HG03097 (cell line): ENCODE results near the gene DNAH6.

Source experiments
- ATAC-seq: cut with Tn5 transposase; IDR thresholded peaks from one replicate; pipeline ENCODE4 v1.9.1; 2021; ENCODE audit not compliant: unreplicated experiment, low FRiP score

DNAH6 gene

DNA sequence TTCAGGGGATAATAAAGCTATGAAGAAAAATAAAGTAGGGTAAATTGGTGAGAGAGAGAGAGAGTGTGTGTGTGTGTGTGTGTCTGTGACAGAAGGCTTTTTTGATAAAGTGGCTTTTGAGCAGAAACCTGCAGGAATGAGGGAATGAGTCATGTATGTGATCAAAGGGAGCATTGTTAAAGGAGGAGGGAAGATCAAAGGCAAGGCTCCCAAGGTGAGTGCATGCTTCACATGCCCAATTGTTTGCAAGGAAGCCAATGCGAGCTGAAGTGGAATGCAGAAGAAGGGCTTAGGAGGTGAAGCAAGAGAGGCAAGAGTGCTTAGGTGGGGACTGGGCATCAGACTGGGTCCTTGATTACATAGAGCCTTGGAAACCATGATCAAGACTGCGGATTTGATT, 96.8 kb downstream of the DNAH6 start:
- ATAC-seq = no peak

DNA sequence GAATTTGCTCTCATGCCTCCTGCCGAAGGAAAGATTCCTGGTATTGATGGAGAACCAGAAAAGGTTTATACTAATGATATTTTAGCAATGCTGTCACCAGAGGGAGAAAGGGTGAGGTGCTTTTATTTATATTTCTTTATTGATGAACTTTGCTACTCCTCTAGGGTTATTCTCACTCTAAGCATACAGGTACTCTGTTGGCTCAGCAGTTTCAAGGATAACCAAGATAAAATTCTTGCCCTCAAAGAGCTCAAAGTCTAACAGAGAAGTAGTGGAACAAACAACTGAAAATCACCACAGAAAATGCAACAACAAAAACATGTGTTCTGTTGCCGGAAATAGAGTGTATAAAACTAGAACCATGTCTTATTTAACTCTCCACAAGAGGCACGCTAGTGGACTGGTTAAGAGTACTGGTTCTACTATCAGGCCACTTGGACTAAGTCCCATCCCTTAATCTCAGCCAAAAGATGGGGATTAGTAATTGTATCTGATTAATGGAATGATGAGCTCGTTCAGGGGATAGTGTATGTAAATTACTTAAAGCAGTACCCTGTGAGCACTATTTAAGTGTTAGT, 103.6 kb downstream of the DNAH6 start:
- ATAC-seq = no peak

DNA sequence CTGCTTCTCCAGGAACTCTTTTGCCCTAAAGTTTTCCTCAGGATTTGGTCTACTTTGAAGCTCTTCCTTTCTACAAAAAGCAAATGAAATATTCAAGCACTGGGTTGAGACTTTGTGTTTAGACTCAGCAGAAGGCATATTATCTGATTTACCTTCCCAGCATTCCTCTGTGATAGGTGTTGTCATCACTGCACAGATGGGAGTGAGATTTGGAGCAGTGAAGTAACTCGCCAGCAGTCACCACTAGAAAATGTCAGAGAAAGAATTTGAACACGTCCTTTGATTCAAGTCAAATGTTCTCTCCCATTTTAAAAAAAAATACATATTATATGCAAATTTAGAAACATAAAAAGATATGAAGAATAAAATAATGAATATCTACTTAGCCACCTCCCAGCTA, 112.2 kb downstream of the DNAH6 start:
- ATAC-seq = no peak

DNA sequence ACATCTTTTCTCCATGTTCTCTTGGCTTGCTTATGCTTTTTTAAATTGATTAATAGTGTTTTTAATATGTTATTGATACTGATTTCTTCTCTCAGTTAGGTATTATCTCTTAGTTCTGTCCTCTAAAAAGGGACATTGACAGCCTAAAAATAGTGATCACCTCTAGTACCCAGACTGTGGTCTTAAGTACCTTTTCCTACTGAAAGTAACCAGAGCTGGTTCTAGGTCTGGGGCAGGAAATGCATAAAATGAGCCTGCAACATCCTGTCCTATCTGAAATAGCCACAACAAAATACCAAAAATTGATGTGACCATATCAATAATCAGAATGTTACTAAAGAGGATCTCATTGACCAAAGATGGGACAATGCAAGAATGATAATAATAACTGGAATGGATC, 113.3 kb downstream of the DNAH6 start:
- ATAC-seq = no peak

DNA sequence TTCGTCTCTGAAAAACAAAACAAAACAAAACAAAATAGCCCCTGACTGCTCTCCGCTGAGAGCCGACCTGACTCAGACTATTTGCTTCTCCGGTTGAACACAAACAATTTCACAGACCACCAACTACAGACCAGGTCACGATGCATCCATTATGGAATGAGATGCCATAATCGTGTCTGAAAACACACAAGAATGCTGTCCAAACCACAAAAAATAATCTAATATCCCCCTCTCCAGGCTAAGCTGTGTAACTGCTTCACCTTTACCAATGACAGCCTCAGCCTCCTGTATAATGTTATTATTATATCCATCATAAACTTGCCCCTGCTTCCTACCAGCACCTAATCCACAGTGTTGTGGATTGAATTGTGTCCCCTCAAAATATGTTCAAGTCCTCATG, 114.7 kb downstream of the DNAH6 start:
- no peak for ATAC-seq

DNA sequence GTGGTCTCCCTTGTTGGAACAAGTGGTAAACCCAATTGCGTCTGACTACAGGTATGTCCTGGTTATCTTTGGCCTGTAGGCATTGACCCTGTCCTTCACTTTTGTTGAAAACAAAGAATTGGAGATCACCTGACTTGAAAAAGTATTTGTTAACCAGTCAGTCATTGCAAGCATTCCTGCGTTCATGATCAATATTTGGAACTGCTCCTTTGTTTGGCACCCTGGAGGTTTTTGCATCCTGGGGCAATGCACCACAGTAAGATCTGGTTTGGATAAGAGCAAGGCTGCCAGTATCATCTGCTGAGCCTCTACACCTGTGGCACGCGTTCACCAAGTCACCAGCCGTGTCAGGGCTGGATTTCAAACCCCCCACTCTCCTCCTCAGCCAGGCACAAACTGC, 115.7 kb downstream of the DNAH6 start:
- no peak for ATAC-seq

DNA sequence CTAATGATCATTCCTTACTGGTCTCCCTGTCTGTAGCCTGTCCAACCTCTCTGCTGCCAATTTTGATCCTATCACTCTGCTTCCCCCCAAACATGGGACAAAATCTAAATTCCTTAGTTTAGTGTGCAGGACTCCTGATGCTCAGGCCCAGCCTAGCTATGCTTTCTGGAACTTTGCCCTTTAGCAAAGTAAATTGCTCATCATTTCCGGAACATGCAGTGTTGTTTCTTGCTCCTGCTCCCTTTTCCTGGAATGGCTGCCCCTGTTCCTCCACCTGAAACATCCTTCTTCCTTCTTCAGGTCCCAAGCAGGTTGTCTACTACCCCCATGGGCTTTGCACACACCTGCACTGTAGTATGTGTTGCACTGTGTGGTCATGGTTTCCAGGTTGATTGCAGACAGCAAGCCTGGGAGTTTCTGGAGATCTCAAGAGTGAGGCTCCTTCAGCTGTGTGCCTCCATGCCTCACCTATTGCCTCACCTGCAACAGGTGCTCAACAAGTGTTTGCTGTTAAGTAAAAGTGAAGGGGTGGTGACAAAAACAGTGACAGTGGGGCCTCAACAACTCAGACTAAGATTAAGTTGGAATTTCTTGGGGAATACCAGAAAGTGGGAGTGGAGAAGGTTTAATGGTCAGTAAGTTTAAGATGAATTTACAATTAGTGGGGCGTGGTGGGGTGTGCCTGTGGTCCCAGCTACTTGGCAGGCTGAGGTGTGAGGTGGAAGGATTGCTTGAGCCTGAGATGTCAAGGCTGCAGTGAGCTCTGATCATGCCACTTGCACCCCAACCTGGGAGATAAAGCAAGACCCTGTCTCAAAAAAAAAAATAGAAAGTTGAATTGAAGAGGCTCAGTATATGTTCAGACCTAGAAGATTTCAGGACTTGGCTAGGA, 120.0 kb downstream of the DNAH6 start:
- ATAC-seq = no peak

DNA sequence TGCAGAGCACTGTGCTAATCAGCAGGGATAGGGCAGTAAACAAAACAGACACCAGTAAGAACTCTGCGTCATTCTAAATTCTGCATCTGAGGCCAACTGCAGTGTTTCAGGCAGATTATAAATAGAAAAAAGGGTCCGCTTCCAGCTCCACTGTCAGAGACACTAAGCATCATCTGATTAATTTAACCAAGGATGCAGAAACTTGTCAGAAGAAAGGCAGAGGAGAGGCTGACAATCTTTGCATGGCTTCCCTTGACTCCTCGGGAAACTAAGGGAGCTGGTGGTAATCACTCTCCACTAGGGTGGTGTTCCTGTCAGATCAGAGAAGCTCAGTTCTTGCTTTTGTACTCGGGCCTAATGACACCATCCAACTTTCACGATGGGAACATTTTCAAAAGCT, 123.5 kb downstream of the DNAH6 start:
- ATAC-seq = no peak

DNA sequence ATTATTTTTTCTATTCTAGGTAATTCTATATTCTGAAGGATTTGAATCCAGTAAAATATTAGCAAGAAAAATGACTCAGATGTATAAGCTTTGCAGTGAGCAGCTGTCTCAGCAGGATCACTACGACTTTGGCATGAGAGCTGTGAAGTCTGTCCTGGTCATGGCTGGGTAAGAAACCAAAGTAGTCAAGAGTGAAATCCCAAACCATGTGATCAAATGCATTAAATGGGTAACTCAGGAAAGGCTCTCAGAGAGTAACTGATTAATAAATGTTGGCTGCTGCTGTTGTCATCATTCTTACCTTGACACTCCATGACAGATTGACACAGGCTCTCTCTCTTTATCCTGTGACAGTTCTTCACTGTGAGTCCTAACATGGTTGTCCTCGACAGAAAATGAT, 124.1 kb downstream of the DNAH6 start:
- ATAC-seq = no peak

DNA sequence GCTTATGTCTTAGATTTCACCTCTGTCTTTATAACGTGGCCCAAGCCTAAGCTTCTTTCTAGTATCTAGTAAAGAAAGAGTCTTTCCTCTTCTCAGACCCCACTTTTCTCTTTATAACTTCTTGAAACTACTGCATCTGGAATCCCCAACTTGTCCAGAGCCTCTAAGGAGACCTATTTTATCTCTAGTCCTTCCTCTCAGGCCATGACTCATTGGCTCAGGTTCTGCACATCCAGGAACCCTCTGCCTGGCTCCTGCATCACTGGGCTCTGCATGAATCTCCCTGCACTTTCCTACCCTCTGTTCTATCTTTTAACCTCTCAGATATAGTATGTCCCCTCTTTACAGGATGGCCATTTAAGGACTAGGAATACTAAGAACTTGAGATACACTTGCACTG, 124.7 kb downstream of the DNAH6 start:
- ATAC-seq = no peak

DNA sequence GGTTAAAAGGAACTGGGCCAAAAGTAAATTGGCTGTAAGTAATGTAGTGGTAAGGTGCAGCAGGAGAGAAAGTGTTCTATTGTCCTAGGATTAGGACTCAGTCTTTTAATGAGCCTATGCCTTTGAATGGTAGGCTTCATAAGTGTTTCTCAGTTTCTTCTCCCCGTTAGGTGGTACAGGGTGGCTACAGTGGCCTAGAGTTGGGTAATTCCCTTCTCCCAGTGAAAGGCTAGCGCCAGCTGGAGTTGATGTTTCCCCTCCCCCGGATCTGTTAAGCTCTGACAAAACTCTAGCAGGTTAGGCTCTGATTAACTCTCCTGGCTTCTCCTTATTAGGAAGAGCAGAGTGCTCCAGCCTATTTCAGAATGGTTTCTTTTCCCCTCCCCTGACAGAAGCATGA, 127.7 kb downstream of the DNAH6 start:
- ATAC-seq = no peak

DNA sequence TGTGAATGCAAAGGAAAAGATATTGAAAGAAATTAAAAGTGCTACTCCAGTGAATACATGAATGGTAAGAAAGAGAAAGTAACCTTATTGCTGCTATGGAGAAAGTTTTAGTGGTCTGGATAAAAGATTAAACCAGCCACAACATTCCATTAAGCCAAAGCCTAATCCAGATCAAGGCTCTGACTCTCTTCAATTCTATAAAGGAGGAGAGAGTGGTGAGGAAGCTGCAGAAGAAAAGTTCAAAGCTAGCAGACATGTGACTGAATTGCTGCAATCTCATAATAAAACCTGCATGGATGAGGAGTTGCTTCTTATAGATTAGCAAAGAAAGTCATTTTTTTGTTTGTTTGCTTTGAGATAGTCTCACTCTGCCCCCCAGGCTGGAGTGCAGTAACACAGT, 130.2 kb downstream of the DNAH6 start:
- no peak for ATAC-seq

DNA sequence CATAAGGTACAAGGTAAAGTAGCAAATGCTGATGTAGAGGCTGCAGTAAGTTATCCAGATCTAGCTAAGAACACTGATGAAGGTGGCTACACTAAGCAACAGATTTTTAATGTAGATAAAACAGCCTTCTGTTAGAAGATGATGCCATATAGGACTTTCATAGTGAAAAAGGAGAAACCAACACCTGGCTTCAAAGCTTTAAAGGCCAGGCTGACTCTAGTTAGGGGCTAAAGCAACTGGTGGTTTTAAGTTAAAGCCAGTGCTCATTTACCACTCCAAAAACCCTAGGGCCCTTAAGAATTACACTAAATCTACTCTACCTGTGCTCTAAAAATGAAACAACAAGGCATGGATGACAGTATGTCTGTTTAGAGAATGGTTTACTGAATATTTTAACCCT, 131.0 kb downstream of the DNAH6 start:
- no peak for ATAC-seq

DNA sequence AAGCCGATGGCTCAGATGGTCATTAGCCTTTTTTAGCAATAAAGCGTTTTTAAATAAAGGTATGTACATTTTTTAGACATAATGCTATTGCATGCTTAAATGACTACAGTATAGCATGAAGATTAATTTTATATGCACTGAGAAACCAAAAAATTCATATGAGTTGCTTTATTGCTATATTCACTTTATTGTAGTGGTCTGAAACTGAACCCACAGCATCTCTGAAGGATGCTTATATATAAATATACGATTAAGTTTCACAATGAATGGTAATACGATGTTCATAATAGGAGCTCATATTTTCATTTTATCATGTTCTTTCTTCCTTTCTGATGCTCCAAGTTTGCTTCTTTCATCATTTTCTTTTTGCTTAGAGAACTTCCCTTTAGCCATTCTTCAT, 132.8 kb downstream of the DNAH6 start:
- ATAC-seq = no peak

DNA sequence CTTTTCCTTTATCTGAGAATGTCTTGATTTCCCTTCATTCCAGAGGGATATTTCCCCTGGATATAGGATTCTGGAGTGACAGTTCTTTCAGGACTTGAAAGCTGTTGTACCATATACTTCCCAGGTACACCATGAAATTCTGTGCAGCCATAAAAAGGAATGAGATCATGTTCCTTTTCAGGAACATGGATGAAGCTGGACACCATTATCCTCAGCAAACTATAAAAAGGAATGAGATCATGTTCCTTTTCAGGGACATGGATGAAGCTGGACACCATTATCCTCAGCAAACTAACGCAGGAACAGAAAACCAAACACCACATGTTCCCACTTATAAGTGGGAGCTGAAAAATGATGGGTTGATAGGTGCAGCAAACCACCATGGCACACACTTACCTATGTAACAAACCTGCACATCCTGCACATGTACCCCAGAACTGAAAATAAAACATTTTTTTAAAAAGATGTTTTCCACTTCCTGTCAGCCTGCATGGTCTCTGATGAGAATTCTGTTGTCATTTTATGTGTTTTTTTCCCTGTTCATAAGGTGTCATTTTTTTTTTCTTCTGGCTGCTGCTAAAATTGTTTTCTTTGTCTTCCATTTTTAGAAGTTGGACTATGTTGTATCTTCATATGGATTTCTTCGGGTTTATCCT, 133.3 kb downstream of the DNAH6 start:
- ATAC-seq = no peak

DNA sequence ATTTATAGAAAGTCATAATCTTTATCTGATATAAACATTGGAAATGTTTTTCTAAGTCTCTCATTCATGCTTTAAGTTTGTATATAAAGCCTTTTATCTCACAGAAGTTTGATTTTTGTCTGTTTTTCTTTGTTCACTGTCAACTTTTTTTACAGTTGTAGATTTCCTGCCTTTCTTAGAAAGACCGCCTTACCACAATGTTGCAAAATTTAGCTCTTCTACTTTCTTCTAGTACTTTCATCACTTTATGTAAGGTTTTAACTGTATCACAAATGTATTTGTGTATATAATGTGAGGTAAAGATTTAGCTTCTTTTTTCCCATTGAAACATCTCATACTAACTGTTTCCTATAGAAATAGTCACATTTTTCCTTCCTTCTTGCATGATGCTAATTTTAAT, 136.1 kb downstream of the DNAH6 start:
- no peak for ATAC-seq

DNA sequence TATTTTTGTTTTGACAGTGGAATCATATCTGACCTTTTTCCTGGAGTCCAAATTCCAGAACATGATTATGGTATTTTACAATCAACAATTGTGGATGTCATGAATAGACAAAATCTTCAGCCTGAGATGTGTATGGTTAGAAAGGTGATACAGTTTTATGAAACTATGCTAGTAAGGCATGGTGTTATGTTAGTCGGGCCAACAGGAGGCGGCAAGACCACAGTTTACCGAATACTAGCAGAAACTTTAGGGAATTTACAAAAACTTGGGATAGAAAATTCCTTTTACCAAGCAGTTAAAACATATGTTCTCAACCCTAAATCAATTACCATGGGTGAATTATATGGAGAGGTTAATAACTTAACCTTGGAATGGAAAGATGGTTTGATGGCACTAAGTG, 137.0 kb downstream of the DNAH6 start:
- no peak for ATAC-seq

DNA sequence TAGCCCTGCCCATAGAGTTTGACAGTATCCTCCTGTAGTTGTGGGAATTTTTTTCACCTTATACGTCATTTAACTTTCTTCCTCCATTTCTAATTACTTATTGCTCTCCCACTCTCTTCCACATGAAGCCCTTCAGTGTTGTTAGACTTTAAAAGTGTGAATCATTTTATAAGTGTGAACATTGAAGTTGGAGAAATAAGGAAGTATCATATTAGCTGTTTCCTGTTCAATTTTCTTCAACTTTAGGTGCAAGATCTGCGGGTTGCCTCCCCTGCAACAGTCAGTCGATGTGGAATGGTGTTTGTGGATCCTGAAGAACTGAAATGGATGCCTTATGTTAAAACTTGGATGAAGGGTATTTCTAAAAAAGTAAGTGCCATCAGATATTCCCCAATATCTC, 138.1 kb downstream of the DNAH6 start:
- ATAC-seq = no peak

DNA sequence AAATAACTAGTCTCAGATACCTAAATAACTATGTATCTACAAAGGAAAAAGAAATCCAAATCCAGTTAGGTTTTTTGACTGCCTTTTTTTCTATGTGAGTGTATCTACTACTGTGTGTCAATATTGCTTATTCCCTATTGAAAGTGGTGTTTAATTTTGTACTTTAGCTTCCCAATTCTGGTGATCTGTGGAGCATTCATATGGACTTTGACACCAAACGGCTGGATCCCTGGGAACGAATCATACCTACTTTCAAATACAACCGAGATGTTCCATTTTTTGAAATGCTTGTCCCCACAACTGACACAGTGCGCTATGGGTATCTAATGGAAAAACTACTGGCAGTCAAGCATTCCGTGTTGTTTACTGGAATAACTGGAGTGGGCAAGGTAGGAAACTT, 152.8 kb downstream of the DNAH6 start:
- ATAC-seq = no peak

DNA sequence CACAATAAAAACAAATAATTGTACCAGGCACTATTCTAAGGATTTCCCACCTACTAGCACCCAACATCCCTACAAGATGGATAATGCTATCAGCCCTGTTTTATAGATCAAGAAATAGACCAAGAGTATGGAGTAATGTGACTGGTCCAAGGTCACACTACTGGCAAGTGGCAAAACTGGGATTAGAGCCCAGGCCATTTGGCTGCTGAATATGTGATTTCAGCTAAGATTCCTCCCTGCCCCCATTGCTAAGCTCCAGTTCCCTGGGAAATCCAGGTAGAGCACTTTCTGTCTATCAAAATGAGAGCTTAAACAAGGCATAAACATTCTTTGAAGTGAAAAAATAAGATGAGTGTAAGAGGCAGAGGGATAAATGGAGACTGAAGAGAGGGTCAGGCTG, 157.8 kb downstream of the DNAH6 start:
- ATAC-seq = no peak

DNA sequence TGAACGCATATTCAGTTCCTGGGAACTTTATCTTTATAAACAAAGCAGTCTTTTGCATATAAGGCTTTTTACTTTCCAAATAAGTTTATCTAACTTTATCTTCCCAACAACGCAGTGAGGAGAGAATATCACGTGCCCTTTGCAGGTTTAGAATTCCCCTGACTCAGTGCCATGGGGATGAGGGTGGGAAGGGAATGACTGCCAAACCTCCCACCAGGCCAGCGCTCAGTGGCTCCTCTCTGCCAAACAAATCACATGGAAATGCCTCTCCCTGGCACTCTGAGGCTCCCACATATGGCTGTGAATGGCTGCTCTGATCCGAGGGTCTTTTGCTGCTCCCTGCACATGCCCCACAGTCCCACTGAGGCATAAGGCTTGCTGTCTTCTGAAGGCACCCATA, 158.3 kb downstream of the DNAH6 start:
- ATAC-seq = no peak

DNA sequence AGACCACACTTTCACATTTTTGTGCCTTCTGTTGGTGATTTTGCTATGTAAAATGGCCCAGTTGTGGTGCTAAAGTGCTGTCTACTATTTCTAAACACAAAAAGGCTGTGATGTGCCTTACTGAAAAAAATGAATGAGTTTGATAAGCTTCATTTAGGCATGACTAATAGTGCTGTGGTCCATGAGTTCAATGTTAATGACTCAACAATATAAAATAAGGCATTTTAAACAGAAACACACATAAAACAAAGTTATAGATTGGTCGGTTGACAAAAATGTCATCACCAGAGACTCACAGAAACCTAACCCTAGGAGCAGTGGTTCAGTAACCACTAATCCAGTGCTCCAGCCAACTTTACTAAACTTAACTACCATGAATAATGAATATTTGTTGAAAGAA, 160.0 kb downstream of the DNAH6 start:
- ATAC-seq = no peak
